Measurements from ENCODE around the gene FHDC1.

FHDC1 gene

DNA sequence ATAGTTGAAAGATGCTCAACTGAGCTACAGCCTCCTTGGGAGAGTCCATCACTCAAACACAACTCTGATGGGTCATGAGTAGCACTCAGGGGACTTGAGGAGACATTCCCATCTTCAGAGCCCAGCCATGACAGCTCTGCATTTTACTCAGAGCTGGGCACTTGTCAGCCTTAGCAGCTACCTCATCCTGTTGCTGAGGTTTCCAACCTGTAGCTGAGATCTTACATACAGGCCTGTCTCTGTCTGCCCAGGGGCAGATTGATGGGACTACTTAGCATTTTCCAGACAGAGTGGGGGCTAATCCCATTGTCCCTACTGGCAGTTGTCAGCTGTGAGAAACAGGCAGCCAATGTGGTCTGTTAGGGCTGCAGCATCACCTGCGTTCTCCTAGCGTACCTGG lies 3.5 kb downstream of the FHDC1 start:
- ATAC-seq (ENCODE audit: low read depth) = no peak
- Histone ChIP-seq H3K27me3 (ENCODE audit: insufficient read depth, poor library complexity, severe bottlenecking) (no peaks in the 10 kb centered on the region), H3K4me1 (ENCODE audit: insufficient read depth, poor library complexity, severe bottlenecking) (peaks cover 4% of the 10 kb centered on the region), H3K36me3 (ENCODE audit: low read depth) (peaks cover 8% of the 10 kb centered on the region; the same call in 1 of the 2 replicates), H3K4me3 (ENCODE audit: severe bottlenecking) (no peak overlapping the region), H3K27ac (ENCODE audit: poor library complexity, severe bottlenecking) (no peak overlapping the region), H3K9me3 (ENCODE audit: severe bottlenecking) (no peaks in the 10 kb centered on the region)
- TF ChIP-seq, protein P1, sequence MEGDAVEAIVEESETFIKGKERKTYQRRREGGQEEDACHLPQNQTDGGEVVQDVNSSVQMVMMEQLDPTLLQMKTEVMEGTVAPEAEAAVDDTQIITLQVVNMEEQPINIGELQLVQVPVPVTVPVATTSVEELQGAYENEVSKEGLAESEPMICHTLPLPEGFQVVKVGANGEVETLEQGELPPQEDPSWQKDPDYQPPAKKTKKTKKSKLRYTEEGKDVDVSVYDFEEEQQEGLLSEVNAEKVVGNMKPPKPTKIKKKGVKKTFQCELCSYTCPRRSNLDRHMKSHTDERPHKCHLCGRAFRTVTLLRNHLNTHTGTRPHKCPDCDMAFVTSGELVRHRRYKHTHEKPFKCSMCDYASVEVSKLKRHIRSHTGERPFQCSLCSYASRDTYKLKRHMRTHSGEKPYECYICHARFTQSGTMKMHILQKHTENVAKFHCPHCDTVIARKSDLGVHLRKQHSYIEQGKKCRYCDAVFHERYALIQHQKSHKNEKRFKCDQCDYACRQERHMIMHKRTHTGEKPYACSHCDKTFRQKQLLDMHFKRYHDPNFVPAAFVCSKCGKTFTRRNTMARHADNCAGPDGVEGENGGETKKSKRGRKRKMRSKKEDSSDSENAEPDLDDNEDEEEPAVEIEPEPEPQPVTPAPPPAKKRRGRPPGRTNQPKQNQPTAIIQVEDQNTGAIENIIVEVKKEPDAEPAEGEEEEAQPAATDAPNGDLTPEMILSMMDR (IDR thresholded peaks at IDR 0.05; ENCODE audit: poor library complexity, severe bottlenecking) = no peak
- no peak for DNase-seq (ENCODE audit: low spot score)

GRCh38 chr4:152940461-152940860 lies 4.3 kb downstream of the FHDC1 start:
- ATAC-seq (ENCODE audit: low read depth) = no peak
- peaks cover 8% of the 10 kb centered on the region for H3K36me3 ChIP-seq (ENCODE audit: low read depth)
- TF ChIP-seq, protein P1 (IDR thresholded peaks at IDR 0.05; ENCODE audit: poor library complexity, severe bottlenecking) = no peak

DNA sequence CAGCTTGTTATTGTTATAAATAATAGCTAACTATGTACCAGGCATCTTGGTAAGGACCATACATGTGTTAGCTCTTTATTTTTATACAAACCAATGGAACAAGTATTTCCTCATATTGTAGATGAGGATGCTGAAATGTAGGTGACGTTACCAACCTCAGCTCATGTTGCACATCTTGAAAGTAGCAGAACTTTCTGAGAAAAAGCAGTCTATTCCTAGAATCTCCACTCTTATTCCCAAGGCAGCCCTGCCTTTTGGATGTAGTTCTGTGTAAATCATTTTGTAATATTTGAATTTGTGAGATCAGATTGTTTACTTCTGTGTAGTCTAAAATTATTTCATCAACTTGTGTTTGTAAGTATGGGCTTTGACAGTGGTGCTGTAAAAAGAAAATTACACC lies 5.3 kb downstream of the FHDC1 start:
- DNase-seq (ENCODE audit: low spot score) (no peak), ATAC-seq (ENCODE audit: low read depth) (no peak)
- TF ChIP-seq, protein P1 (IDR thresholded peaks at IDR 0.05; ENCODE audit: poor library complexity, severe bottlenecking) = no peak
- no peaks in the 10 kb centered on the region for H3K27me3 ChIP-seq (ENCODE audit: insufficient read depth, poor library complexity, severe bottlenecking)
- no peak overlapping the region for H3K27ac ChIP-seq (ENCODE audit: poor library complexity, severe bottlenecking)
- H3K9me3 ChIP-seq (ENCODE audit: severe bottlenecking) = no peaks in the 10 kb centered on the region
- H3K4me3 ChIP-seq (ENCODE audit: severe bottlenecking) = no peak overlapping the region
- H3K36me3 ChIP-seq (ENCODE audit: low read depth) = peaks cover 8% of the 10 kb centered on the region
- peaks cover 4% of the 10 kb centered on the region for H3K4me1 ChIP-seq (ENCODE audit: insufficient read depth, poor library complexity, severe bottlenecking)

More at GRCh38 chr4:152940461-152940860, 4.3 kb downstream of the FHDC1 start:
- no peak overlapping the region for H3K27ac ChIP-seq (ENCODE audit: poor library complexity, severe bottlenecking)
- no peak overlapping the region for H3K4me3 ChIP-seq (ENCODE audit: severe bottlenecking)
- no peaks in the 10 kb centered on the region for H3K27me3 ChIP-seq (ENCODE audit: insufficient read depth, poor library complexity, severe bottlenecking)
- no peaks in the 10 kb centered on the region for H3K9me3 ChIP-seq (ENCODE audit: severe bottlenecking)
- peaks cover 4% of the 10 kb centered on the region for H3K4me1 ChIP-seq (ENCODE audit: insufficient read depth, poor library complexity, severe bottlenecking)
- no peak for DNase-seq (ENCODE audit: low spot score)

DNA sequence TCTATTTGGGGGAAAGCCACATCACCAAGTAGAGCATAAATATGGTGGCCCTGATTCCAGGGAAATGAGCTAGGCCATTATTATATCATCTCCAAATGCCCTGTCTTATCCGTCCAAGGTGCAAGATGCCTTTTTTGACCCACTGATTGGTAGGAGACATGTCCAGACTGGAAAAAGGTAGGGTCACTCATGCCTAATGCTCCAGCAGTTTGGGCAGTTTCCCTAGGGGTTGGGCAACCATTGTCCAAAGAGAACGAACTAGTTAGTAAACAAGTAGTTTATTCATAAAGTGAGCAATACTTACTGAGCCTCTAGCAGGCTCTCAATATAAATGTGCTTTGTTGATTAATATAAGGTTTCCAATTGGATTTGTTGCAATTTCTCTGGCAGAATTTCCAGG lies 6.2 kb downstream of the FHDC1 start:
- Histone ChIP-seq H3K9me3 (ENCODE audit: severe bottlenecking) (no peaks in the 10 kb centered on the region), H3K27me3 (ENCODE audit: insufficient read depth, poor library complexity, severe bottlenecking) (no peaks in the 10 kb centered on the region), H3K36me3 (ENCODE audit: low read depth) (peaks cover 8% of the 10 kb centered on the region), H3K4me3 (ENCODE audit: severe bottlenecking) (no peak overlapping the region), H3K27ac (ENCODE audit: poor library complexity, severe bottlenecking) (no peak overlapping the region), H3K4me1 (ENCODE audit: insufficient read depth, poor library complexity, severe bottlenecking) (peaks cover 4% of the 10 kb centered on the region)
- DNase-seq (ENCODE audit: low spot score) (no peak), ATAC-seq (ENCODE audit: low read depth) (no peak)
- TF ChIP-seq, protein P1 (IDR thresholded peaks at IDR 0.05; ENCODE audit: poor library complexity, severe bottlenecking) = no peak

GRCh38 chr4:152943672-152944071 lies 7.5 kb downstream of the FHDC1 start:
- no peaks in the 10 kb centered on the region for H3K4me1 ChIP-seq (ENCODE audit: insufficient read depth, poor library complexity, severe bottlenecking)
- no peaks in the 10 kb centered on the region for H3K27me3 ChIP-seq (ENCODE audit: insufficient read depth, poor library complexity, severe bottlenecking)
- no peak overlapping the region for H3K4me3 ChIP-seq (ENCODE audit: severe bottlenecking)
- no peaks in the 10 kb centered on the region for H3K9me3 ChIP-seq (ENCODE audit: severe bottlenecking)
- no peak overlapping the region for H3K27ac ChIP-seq (ENCODE audit: poor library complexity, severe bottlenecking)
- TF ChIP-seq, protein P1 (IDR thresholded peaks at IDR 0.05; ENCODE audit: poor library complexity, severe bottlenecking) = no peak
- no peak for DNase-seq (ENCODE audit: low spot score)
- ATAC-seq (ENCODE audit: low read depth) = no peak
- peaks cover 8% of the 10 kb centered on the region for H3K36me3 ChIP-seq (ENCODE audit: low read depth)

All from RWPE2 (cell line).